HK-2 (cell line): ENCODE data around the gene KRT86.
"Not testable (repeated sequence)": the region's sequence is repeated elsewhere in the genome, so short reads cannot be mapped to it uniquely, and the experiment has no call there.

Experiments
- DNase-seq: peaks from one replicate; pipeline ENCODE4 v3.0.0-alpha.2; 2018; ENCODE audit not compliant: unreplicated experiment

KRT86 gene

GRCh38 chr12:52251367-52252051 lies 22.9 kb upstream of the KRT86 start:
- no peak for DNase-seq

- not testable (repeated sequence) for DNase-seq
Measured at GRCh38 chr12:52252175-52252615, 22.2 kb upstream of the KRT86 start.

GRCh38 chr12:52252728-52253343 lies 21.6 kb upstream of the KRT86 start:
- DNase-seq: no peak

- no peak for DNase-seq
Measured at GRCh38 chr12:52253391-52254179, 20.9 kb upstream of the KRT86 start.

- DNase-seq: no peak
Measured at GRCh38 chr12:52254180-52254964, 20.1 kb upstream of the KRT86 start.

GRCh38 chr12:52254965-52255751 lies 19.3 kb upstream of the KRT86 start:
- DNase-seq: no peak

GRCh38 chr12:52255926-52256583 lies 18.4 kb upstream of the KRT86 start:
- no peak for DNase-seq

- DNase-seq: no peak
Measured at GRCh38 chr12:52256584-52256935, 17.9 kb upstream of the KRT86 start.

GRCh38 chr12:52257074-52257551 lies 17.3 kb upstream of the KRT86 start:
- DNase-seq: no peak

GRCh38 chr12:52257922-52258321 lies 16.5 kb upstream of the KRT86 start:
- DNase-seq: not testable (repeated sequence)

- no peak for DNase-seq
Measured at GRCh38 chr12:52258335-52258901, 16.0 kb upstream of the KRT86 start.

- DNase-seq: no peak
Measured at GRCh38 chr12:52259657-52260243, 14.7 kb upstream of the KRT86 start.

- no peak for DNase-seq
Measured at GRCh38 chr12:52260361-52261207, 13.9 kb upstream of the KRT86 start.

- DNase-seq: no peak
Measured at GRCh38 chr12:52261208-52261484, 13.3 kb upstream of the KRT86 start.

GRCh38 chr12:52262286-52262685 lies 12.2 kb upstream of the KRT86 start:
- no peak for DNase-seq

GRCh38 chr12:52263761-52264434 lies 10.5 kb upstream of the KRT86 start:
- no peak for DNase-seq

GRCh38 chr12:52264435-52264825 lies 10.0 kb upstream of the KRT86 start:
- no peak for DNase-seq

GRCh38 chr12:52266514-52266913 lies 7.9 kb upstream of the KRT86 start:
- DNase-seq: no peak

- DNase-seq: no peak
Measured at GRCh38 chr12:52267266-52267665, 7.2 kb upstream of the KRT86 start.
